HCT116 (cell line): ENCODE data around the gene GALR3. TPM values are rescaled to one million over a fixed set of nuclear protein-coding genes. Genes with fewer than 3 reads are reported as not detected.

ENCODE experiments used
- ATAC-seq: fragments of 200-7000 bp; cut with Tn5 transposase; 2 replicates; pipeline ENCODE4 v1.9.1; 2020; ENCODE audit warnings: mild to moderate bottlenecking, moderate library complexity
- BruUV-seq: library from RNA; stranded (reverse); fragments of 400-500 nt; replicated peaks from 2 replicates; lab custom pipeline; 2021; lab: Mats Ljungman, UMichigan
- CTCF ChIA-PET: fragments of 300-600 bp; sonication (Branson Sonifier 250); formaldehyde crosslinking; loops from one replicate; lab custom pipeline; 2021; ENCODE audit warnings: antibody characterized with exemption; lab: Charles Lee
- POLR2A ChIA-PET: fragments of 300-600, 350-600 bp; sonication (Branson Sonifier 250); formaldehyde crosslinking; loops from one replicate; lab custom pipeline; 2021; ENCODE audit warnings: antibody characterized with exemption; lab: Charles Lee
- RAD21 ChIA-PET, 2 experiments: fragments of 300-600 bp; sonication (Branson Sonifier 250); formaldehyde crosslinking; loops; one replicate each; lab custom pipeline; 2023; ENCODE audit warnings: low total read pairs in 2 of 2; ENCODE audit not compliant: uncharacterized antibody in 2 of 2, unreplicated experiment in 2 of 2, low non-redundant PET in 1 of 2; lab: Charles Lee
- DNase-seq: peaks from one replicate; pipeline ENCODE4 v3.0.0-alpha.2; 2010; ENCODE audit warnings: low read depth, low spot score
- H2AFZ ChIP-seq: fragments of 200-600 bp; shearing (Covaris generic), sonication (generic); 2 replicates; pipeline ENCODE4 v1.6.1; 2017; ENCODE audit warnings: low read depth, mixed run types, mixed read lengths, antibody characterized with exemption, low read length; ENCODE audit not compliant: poor library complexity, severe bottlenecking
- H3K27ac ChIP-seq: 2 replicates; pipeline ENCODE4 v1.5.1; 2012; ENCODE audit warnings: low read depth, low read length
- H3K27me3 ChIP-seq: fragments of 200-600 bp; sonication (generic); 2 replicates; pipeline ENCODE4 v1.6.1; 2016; ENCODE audit warnings: mixed run types, low read length, mixed read lengths; ENCODE audit not compliant: insufficient read depth
- H3K36me3 ChIP-seq, 2 experiments: fragments of 200-500 bp in 1 of 2; fragments of 200-600 bp in 1 of 2; sonication (Bioruptor generic) in 1 of 2; sonication (generic) in 1 of 2; 2 replicates each; pipeline versions ENCODE4 v1.5.1 to v1.6.1; 2014 to 2016; ENCODE audit warnings: low read length in 2 of 2, inconsistent platforms in 1 of 2, mixed read lengths in 1 of 2, mixed run types in 1 of 2; ENCODE audit not compliant: insufficient read depth in 2 of 2, control insufficient read depth in 1 of 2
- H3K4me1 ChIP-seq, 2 experiments: fragments of 200-600 bp in 1 of 2; sonication (generic) in 1 of 2; 2 replicates each; pipeline versions ENCODE4 v1.5.1 to v1.6.1; 2012 to 2017; ENCODE audit warnings: low read length in 2 of 2, inconsistent platforms in 1 of 2, mild to moderate bottlenecking in 1 of 2, mixed read lengths in 1 of 2, mixed run types in 1 of 2, moderate library complexity in 1 of 2; ENCODE audit not compliant: insufficient read depth in 2 of 2, control insufficient read depth in 1 of 2
- H3K4me2 ChIP-seq: fragments of 200-600 bp; sonication (generic); 2 replicates; pipeline ENCODE4 v1.6.1; 2017; ENCODE audit warnings: mixed run types, low read length, mixed read lengths
- H3K4me3 ChIP-seq, 2 experiments: fragments of 200-600 bp in 1 of 2; sonication (generic) in 1 of 2; replicated peaks in 1 of 2; 2 replicates each; pipeline ENCODE4 v1.5.1; 2011 to 2016; ENCODE audit warnings: low read length in 2 of 2, control low read depth in 1 of 2, low read depth in 1 of 2, mild to moderate bottlenecking in 1 of 2, mixed read lengths in 1 of 2, mixed run types in 1 of 2
- H3K79me2 ChIP-seq: fragments of 200-600 bp; sonication (generic); 2 replicates; pipeline ENCODE4 v1.6.1; 2017; ENCODE audit warnings: mild to moderate bottlenecking, mixed run types, low read length, moderate library complexity, mixed read lengths; ENCODE audit not compliant: insufficient read depth
- H3K9ac ChIP-seq: fragments of 200-600 bp; sonication (generic); 2 replicates; pipeline ENCODE4 v1.6.1; 2016; ENCODE audit warnings: low read length, mixed read lengths
- H3K9me2 ChIP-seq: fragments of 200-600 bp; sonication (generic), shearing (Covaris generic); 2 replicates; pipeline ENCODE4 v1.6.1; 2017; ENCODE audit warnings: mixed run types, mild to moderate bottlenecking, moderate library complexity; ENCODE audit not compliant: insufficient read depth
- H3K9me3 ChIP-seq, 2 experiments: fragments of 200-500 bp in 1 of 2; fragments of 200-600 bp in 1 of 2; sonication (Bioruptor generic) in 1 of 2; sonication (generic) in 1 of 2; 2 replicates each; pipeline ENCODE4 v1.6.1; 2014 to 2017; ENCODE audit warnings: low read length in 2 of 2, mixed read lengths in 2 of 2, inconsistent platforms in 1 of 2, low read depth in 1 of 2, mild to moderate bottlenecking in 1 of 2, mixed run types in 1 of 2, moderate library complexity in 1 of 2; ENCODE audit not compliant: control insufficient read depth in 1 of 2, insufficient read depth in 1 of 2
- H4K20me1 ChIP-seq: fragments of 200-600 bp; sonication (generic), shearing (Covaris generic); 2 replicates; pipeline ENCODE4 v1.6.1; 2017; ENCODE audit warnings: mixed run types, mild to moderate bottlenecking, moderate library complexity; ENCODE audit not compliant: insufficient read depth
- CBX3 ChIP-seq: IDR thresholded peaks from 2 replicates; pipeline ENCODE4 v1.6.1; 2012; ENCODE audit warnings: low read depth
- CEBPB ChIP-seq: IDR thresholded peaks from 2 replicates; pipeline ENCODE4 v1.6.1; 2012; ENCODE audit warnings: low read depth
- EGR1 ChIP-seq: IDR thresholded peaks from 2 replicates; pipeline ENCODE4 v1.6.1; 2012; ENCODE audit warnings: low read depth
- ELF1 ChIP-seq: IDR thresholded peaks from 2 replicates; pipeline ENCODE4 v1.6.1; 2012; ENCODE audit warnings: low read depth, borderline replicate concordance
- EZH2phosphoT487 ChIP-seq: fragments of 200-600 bp; IDR thresholded peaks from 2 replicates; pipeline ENCODE4 v1.6.1; 2018; ENCODE audit warnings: antibody characterized with exemption, borderline replicate concordance
- FOSL1 ChIP-seq: IDR thresholded peaks from 2 replicates; pipeline ENCODE4 v1.6.1; 2012; ENCODE audit warnings: low read depth
- JUND ChIP-seq: IDR thresholded peaks from 2 replicates; pipeline ENCODE4 v1.6.1; 2012
- MAX ChIP-seq: IDR thresholded peaks from 2 replicates; pipeline ENCODE4 v1.6.1; 2012
- POLR2A ChIP-seq: IDR thresholded peaks from 2 replicates; pipeline ENCODE4 v1.7.0; 2011; ENCODE audit warnings: borderline replicate concordance; ENCODE audit not compliant: insufficient read depth, insufficient read length; ENCODE audit errors: extremely low read depth
- POLR2AphosphoS5 ChIP-seq: IDR thresholded peaks from 2 replicates; pipeline ENCODE4 v1.6.1; 2011; ENCODE audit warnings: mild to moderate bottlenecking, low read depth, low read length, moderate library complexity
- RAD21 ChIP-seq: IDR thresholded peaks from 2 replicates; pipeline ENCODE4 v1.6.1; 2012; ENCODE audit warnings: low read depth, mild to moderate bottlenecking
- SIN3A ChIP-seq: IDR thresholded peaks from 2 replicates; pipeline ENCODE4 v1.6.1; 2012; ENCODE audit warnings: low read depth
- SRF ChIP-seq: IDR thresholded peaks from 2 replicates; pipeline ENCODE4 v1.6.1; 2012; ENCODE audit warnings: low read depth
- YY1 ChIP-seq: IDR thresholded peaks from 2 replicates; pipeline ENCODE4 v1.6.1; 2011; ENCODE audit warnings: low read length, low read depth, moderate library complexity, mild to moderate bottlenecking; ENCODE audit not compliant: insufficient replicate concordance; ENCODE audit errors: extremely low read depth
- ZBTB33 ChIP-seq: IDR thresholded peaks from 2 replicates; pipeline ENCODE4 v1.6.1; 2011; ENCODE audit warnings: mild to moderate bottlenecking, low read length, moderate library complexity; ENCODE audit not compliant: insufficient replicate concordance; ENCODE audit errors: extremely low read depth
- ZFX ChIP-seq: fragments of 450-650 bp; IDR thresholded peaks from 2 replicates; pipeline ENCODE4 v1.6.1; 2017
- ZNF274 ChIP-seq: fragments of 200-500 bp; sonication (Bioruptor generic); IDR thresholded peaks from 2 replicates; pipeline ENCODE4 v1.6.1; 2014; ENCODE audit warnings: mild to moderate bottlenecking, low read depth, low read length, inconsistent platforms
- intact Hi-C: fragments of 100-400 bp; cut with micrococcal nuclease; formaldehyde crosslinking; loops from 2 replicates; pipeline ENCODE4 v1.10.0; 2022
- total RNA-seq: library from RNA; stranded (reverse); gene quantifications from one replicate; pipeline ENCODE4 v1.2.1, GENCODE V29; 2021; ENCODE audit not compliant: unreplicated experiment
- TF ChIP-seq, protein P1 (sequence below): IDR thresholded peaks from 2 replicates; pipeline ENCODE4 v1.6.1; 2012

The GALR3 gene
- total RNA-seq, 1 experiment from 2014 or later = 0.32 TPM

DNA sequence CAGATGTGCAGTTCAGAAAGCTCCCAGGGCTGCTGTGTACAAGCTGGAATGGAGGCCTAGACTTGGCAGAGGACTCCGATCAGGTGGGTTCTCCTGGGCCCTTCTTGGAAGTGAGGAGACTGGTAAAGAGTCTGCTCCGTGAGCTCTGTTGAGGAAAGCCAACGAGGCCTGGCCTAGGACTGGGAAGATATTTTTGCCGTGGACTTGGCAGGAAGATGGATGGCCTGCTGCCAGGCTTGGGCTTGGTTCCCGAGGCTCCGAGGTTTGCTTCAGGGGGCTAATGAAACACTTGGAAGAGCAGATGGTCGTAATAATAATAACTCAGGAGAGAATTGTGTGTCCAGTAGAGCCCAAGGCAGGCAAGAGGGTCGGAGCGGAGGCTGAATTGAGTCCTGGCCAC is 3.9 kb downstream of the GALR3 start:
- intact Hi-C loops = no loop called here
- Histone ChIP-seq H3K36me3 (peaks cover 0 to 12% of the 10 kb centered on the region in 2 experiments; a peak in 2 of 4 replicates), H3K27ac (no peak overlapping the region), H3K4me1 (peaks cover 0 to 7% of the 10 kb centered on the region in 2 experiments; a peak in 1 of 4 replicates), H3K4me3 (no peak overlapping the region), H4K20me1 (no peaks in the 10 kb centered on the region), H3K79me2 (no peaks in the 10 kb centered on the region), H3K9ac (no peak overlapping the region), H3K4me2 (no peak overlapping the region), H2AFZ (no peak overlapping the region), H3K9me3 (no peaks in the 10 kb centered on the region), H3K9me2 (no peaks in the 10 kb centered on the region), H3K27me3 (no peaks in the 10 kb centered on the region)
- ATAC-seq (no peak), DNase-seq (no peak)
- RAD21 ChIA-PET = no interaction called here
- CTCF ChIA-PET = no interaction called here
- POLR2A ChIA-PET = interaction anchor here (0.6 kb wide), 1 partner anchor 19 kb away, joined by 3 read pairs; the partner anchor contains the start of gene GCAT
- BruUV-seq = no TSS peak
- TF ChIP-seq CEBPB (no peak), POLR2A (no peak), RAD21 (no peak), ELF1 (no peak), YY1 (no peak), MAX (no peak), SRF (no peak), POLR2AphosphoS5 (no peak)
- TF ChIP-seq, protein P1, sequence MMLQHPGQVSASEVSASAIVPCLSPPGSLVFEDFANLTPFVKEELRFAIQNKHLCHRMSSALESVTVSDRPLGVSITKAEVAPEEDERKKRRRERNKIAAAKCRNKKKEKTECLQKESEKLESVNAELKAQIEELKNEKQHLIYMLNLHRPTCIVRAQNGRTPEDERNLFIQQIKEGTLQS = no peak

- Histone ChIP-seq H3K9ac (no peak overlapping the region), H2AFZ (no peak overlapping the region), H3K27me3 (no peaks in the 10 kb centered on the region), H3K36me3 (peaks cover 12 to 33% of the 10 kb centered on the region in 2 experiments; a peak in 3 of 4 replicates), H3K4me3 (no peak overlapping the region), H3K4me1 (no peaks in the 10 kb centered on the region), H3K79me2 (no peaks in the 10 kb centered on the region), H3K27ac (no peak overlapping the region), H3K9me2 (no peaks in the 10 kb centered on the region), H3K4me2 (no peak overlapping the region), H3K9me3 (no peaks in the 10 kb centered on the region), H4K20me1 (no peaks in the 10 kb centered on the region)
- DNase-seq = no peak
- ChIA-PET POLR2A (interaction anchor here (0.6 kb wide), 1 partner anchor 115 kb away, joined by 3 read pairs; no protein-coding TSS in a partner anchor), CTCF (no interaction called here), RAD21 (no interaction called here)
- intact Hi-C loops = no loop called here
- BruUV-seq = no TSS peak
- no peak for ATAC-seq
- TF ChIP-seq SRF (no peak), CEBPB (no peak), FOSL1 (no peak), SIN3A (no peak), MAX (no peak), ZBTB33 (no peak), ZNF274 (no peak), RAD21 (no peak), EZH2phosphoT487 (no peak), ZFX (no peak), CBX3 (no peak), YY1 (no peak), JUND (no peak), ELF1 (no peak), POLR2A (no peak), EGR1 (no peak)
These were observed 7.1 kb downstream of the GALR3 start for GRCh38 chr22:37830093-37830842.
